Measurements from ENCODE around the gene THUMPD3. TPM values are rescaled to one million over a fixed set of nuclear protein-coding genes. Genes with fewer than 3 reads are reported as not detected.

The THUMPD3 gene
- polyA plus RNA-seq, 2 donors, result 21.2 to 24.7 TPM

DNA sequence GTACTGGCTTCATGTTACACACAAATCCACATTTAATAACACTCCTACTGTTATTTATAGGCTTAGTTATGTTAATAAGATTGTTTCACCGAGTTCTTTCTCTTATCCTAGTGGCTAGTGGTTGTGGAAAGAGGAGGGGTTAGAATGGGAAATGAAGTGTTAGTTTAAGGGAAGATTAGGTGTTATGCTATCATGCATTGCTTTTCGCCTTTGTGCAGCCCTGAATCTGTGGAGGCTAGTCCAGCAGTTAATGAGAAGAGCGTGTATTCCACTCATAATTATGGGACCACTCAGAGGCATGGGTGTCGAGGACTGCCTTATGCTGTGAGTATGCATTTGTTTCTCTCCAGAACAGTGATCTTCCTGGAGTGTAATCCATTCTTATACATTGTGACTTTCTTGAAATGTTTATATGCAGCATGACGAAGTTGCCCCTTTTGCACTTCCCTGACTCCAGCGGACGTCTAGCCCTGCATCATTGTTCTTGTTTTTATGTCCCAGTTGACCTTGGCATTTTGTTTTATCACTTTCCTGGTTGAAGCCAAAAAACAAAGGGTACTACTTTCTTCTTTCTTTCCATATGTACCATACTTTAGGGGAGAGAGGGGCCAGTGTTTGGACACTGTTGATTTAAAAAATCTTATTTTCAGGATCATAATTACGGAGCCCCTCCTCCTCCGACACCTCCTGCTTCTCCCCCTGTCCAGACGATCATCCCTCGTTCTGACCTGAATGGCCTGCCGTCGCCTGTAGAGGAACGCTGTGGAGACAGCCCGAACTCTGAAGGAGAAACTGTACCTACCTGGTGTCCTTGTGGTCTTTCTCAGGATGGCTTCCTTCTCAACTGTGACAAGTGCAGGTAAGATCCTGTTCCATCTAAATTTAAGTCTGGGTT is 71.0 kb downstream of the THUMPD3 start:
- no peak overlapping the region for H3K4me3 ChIP-seq (ENCODE audit: low read depth in 1 of 2, low read length in 2 of 2)
- 87 to 90% methylated on average over 15 of the region's 15 CpGs for WGBS, 2 donors
- no peaks in the 10 kb centered on the region for H3K27me3 ChIP-seq (ENCODE audit: control insufficient read depth in 1 of 2, insufficient read depth in 2 of 2, low read length in 2 of 2)
- H3K4me1 ChIP-seq (ENCODE audit: control insufficient read depth in 2 of 2, insufficient read depth in 2 of 2, low read length in 1 of 2), result no peaks in the 10 kb centered on the region
- no peaks in the 10 kb centered on the region for H3K9me3 ChIP-seq (ENCODE audit: control insufficient read depth in 2 of 2, insufficient read depth in 1 of 2, low read depth in 1 of 2, low read length in 1 of 2)
- H3K27ac ChIP-seq (ENCODE audit: low read depth in 2 of 2, low read length in 1 of 2), result no peak overlapping the region
- H3K36me3 ChIP-seq (ENCODE audit: control insufficient read depth in 2 of 2, insufficient read depth in 2 of 2, low read length in 1 of 2), result peaks cover 25 to 30% of the 10 kb centered on the region in 2 donors

DNA sequence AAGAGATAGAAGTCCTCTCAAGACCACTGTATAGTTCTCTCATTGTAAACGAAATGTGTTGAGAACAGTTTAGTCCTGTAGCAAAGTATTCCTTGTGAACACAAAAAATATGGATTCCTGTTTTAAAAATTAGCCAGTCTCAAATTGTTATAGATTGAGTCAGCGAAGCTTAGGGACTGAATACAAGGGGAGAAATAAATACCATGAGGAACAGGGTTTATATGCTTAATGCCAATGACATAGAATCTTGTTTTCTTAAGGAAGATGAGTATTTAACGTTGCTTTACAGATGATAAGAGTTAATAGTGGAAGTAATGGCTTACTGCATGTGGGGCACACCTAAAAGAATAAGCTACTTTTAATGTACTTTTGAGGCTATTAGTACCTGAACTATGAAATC is 72.5 kb downstream of the THUMPD3 start:
- peaks cover 21 to 24% of the 10 kb centered on the region in 2 donors for H3K36me3 ChIP-seq (ENCODE audit: control insufficient read depth in 2 of 2, insufficient read depth in 2 of 2, low read length in 1 of 2)
- WGBS, 2 donors, result 88 to 89% methylated on average over 3 of the region's 3 CpGs
- no peaks in the 10 kb centered on the region for H3K9me3 ChIP-seq (ENCODE audit: control insufficient read depth in 2 of 2, insufficient read depth in 1 of 2, low read depth in 1 of 2, low read length in 1 of 2)
- no peak overlapping the region for H3K27ac ChIP-seq (ENCODE audit: low read depth in 2 of 2, low read length in 1 of 2)
- no peak overlapping the region for H3K4me3 ChIP-seq (ENCODE audit: low read depth in 1 of 2, low read length in 2 of 2)
- no peaks in the 10 kb centered on the region for H3K4me1 ChIP-seq (ENCODE audit: control insufficient read depth in 2 of 2, insufficient read depth in 2 of 2, low read length in 1 of 2)
- H3K27me3 ChIP-seq (ENCODE audit: control insufficient read depth in 1 of 2, insufficient read depth in 2 of 2, low read length in 2 of 2), result no peaks in the 10 kb centered on the region

Other genes with a start within 250 kb of the THUMPD3 start
- gene SRGAP3, start 113.4 kb upstream of the THUMPD3 start, polyA plus RNA-seq, result 1 to 10 TPM; 1.3 to 3.3 TPM
- 10 to 100 TPM; 17.2 to 25.0 TPM for gene SETD5, start 34.6 kb downstream of the THUMPD3 start, polyA plus RNA-seq
- under 1 TPM in 1 of 2 donors, not detected in 1; 0.02 TPM for gene LHFPL4, start 190.8 kb downstream of the THUMPD3 start, polyA plus RNA-seq

Data from esophagus (tissue), 2 donors.